Endothelial cell of umbilical vein (primary cell): ENCODE results near the gene TCN2. TPM values are rescaled to one million over a fixed set of nuclear protein-coding genes. Genes with fewer than 3 reads are reported as not detected.
"Not testable (repeated sequence)": the region's sequence is repeated elsewhere in the genome, so short reads cannot be mapped to it uniquely, and the experiment has no call there.

Experiments
- BruUV-seq: library from RNA; stranded (reverse); fragments of 400-500 nt; replicated peaks from 2 replicates; lab custom pipeline; 2021; lab: Mats Ljungman, UMichigan
- CTCF ChIA-PET: fragments of 300-600, 350-600 bp; sonication (Branson Sonifier 250); formaldehyde crosslinking; loops from one replicate; lab custom pipeline; 2021; ENCODE audit warnings: antibody characterized with exemption, inconsistent platforms; lab: Charles Lee
- POLR2A ChIA-PET: fragments of 300-600, 350-600 bp; sonication (Branson Sonifier 250); formaldehyde crosslinking; loops from one replicate; lab custom pipeline; 2021; ENCODE audit warnings: antibody characterized with exemption, inconsistent platforms; lab: Charles Lee
- DNase-seq: peaks from one replicate; pipeline ENCODE4 v3.0.0-alpha.2; 2011; ENCODE audit warnings: low read depth, low spot score
- FAIRE-seq: peaks from 2 replicates; lab custom pipeline; 2011; peaks lifted over from hg19 to GRCh38; lab: Jason Lieb, UNC
- H2AFZ ChIP-seq: 2 replicates; pipeline ENCODE4 v1.6.0; 2012; ENCODE audit warnings: low read depth, low read length, control low read depth, inconsistent platforms
- H3K27ac ChIP-seq: 2 replicates; pipeline ENCODE4 v1.5.1; 2011; ENCODE audit warnings: low read depth, mild to moderate bottlenecking, control low read depth, low read length, moderate library complexity; ENCODE audit not compliant: insufficient read depth
- H3K27me3 ChIP-seq, 2 experiments: 2 replicates each; pipeline versions ENCODE4 v1.6.0 to v1.6.1; 2011; ENCODE audit warnings: low read length in 2 of 2, mixed read lengths in 1 of 2; ENCODE audit not compliant: control insufficient read depth in 2 of 2, insufficient read depth in 2 of 2
- H3K36me3 ChIP-seq, 2 experiments: 2 replicates in 1 of 2; 3 replicates in 1 of 2; pipeline ENCODE4 v1.5.1; 2011; ENCODE audit warnings: low read length in 2 of 2, mild to moderate bottlenecking in 1 of 2, moderate library complexity in 1 of 2; ENCODE audit not compliant: control insufficient read depth in 2 of 2, insufficient read depth in 2 of 2; ENCODE audit errors: extremely low read depth in 1 of 2
- H3K4me1 ChIP-seq: 3 replicates; pipeline ENCODE4 v1.5.1; 2011; ENCODE audit warnings: mild to moderate bottlenecking, low read length; ENCODE audit not compliant: control insufficient read depth, insufficient read depth; ENCODE audit errors: extremely low read depth
- H3K4me2 ChIP-seq: 2 replicates; pipeline ENCODE4 v1.6.1; 2011; ENCODE audit warnings: low read length, control low read depth, mixed read lengths; ENCODE audit not compliant: insufficient read depth
- H3K4me3 ChIP-seq, 3 experiments: fragments of 200-600 bp in 1 of 3; sonication (generic), shearing (Covaris generic) in 1 of 3; replicated peaks in 1 of 3; 2 replicates each; pipeline ENCODE4 v1.5.1; 2011 to 2016; ENCODE audit warnings: control low read depth in 3 of 3, low read length in 3 of 3, mild to moderate bottlenecking in 2 of 3, inconsistent platforms in 1 of 3, low read depth in 1 of 3, moderate library complexity in 1 of 3; ENCODE audit not compliant: insufficient read depth in 1 of 3
- H3K79me2 ChIP-seq: 2 replicates; pipeline ENCODE4 v1.6.0; 2012; ENCODE audit warnings: low read length, inconsistent platforms; ENCODE audit not compliant: control insufficient read depth, insufficient read depth
- H3K9ac ChIP-seq: replicated peaks from 2 replicates; pipeline ENCODE3; 2011; ENCODE audit warnings: low read length, control low read depth; ENCODE audit not compliant: insufficient read depth; ENCODE audit errors: extremely low read depth
- H3K9me1 ChIP-seq: replicated peaks from 3 replicates; pipeline ENCODE4 v1.6.0; 2011; ENCODE audit warnings: mild to moderate bottlenecking, low read length; ENCODE audit not compliant: control insufficient read depth, insufficient read depth; ENCODE audit errors: extremely low read depth
- H3K9me3 ChIP-seq: replicated peaks from 2 replicates; pipeline ENCODE4 v1.5.1; 2012; ENCODE audit warnings: low read length, inconsistent platforms; ENCODE audit not compliant: control insufficient read depth, insufficient read depth
- H4K20me1 ChIP-seq: replicated peaks from 2 replicates; pipeline ENCODE3; 2011; ENCODE audit warnings: mild to moderate bottlenecking, low read length; ENCODE audit not compliant: control insufficient read depth, insufficient read depth; ENCODE audit errors: extremely low read depth
- EZH2 ChIP-seq: IDR thresholded peaks from 2 replicates; pipeline ENCODE4 v1.6.1; 2012; ENCODE audit warnings: borderline replicate concordance, low read depth, mild to moderate bottlenecking, moderate library complexity, low read length, inconsistent platforms; ENCODE audit not compliant: severe bottlenecking
- FOS ChIP-seq: IDR thresholded peaks from 2 replicates; pipeline ENCODE4 v1.6.1; 2011; ENCODE audit warnings: mild to moderate bottlenecking, low read length, moderate library complexity, borderline replicate concordance; ENCODE audit not compliant: insufficient read depth
- GATA2 ChIP-seq: IDR thresholded peaks from 2 replicates; pipeline ENCODE4 v1.7.0; 2011; ENCODE audit warnings: low read depth, mild to moderate bottlenecking, moderate library complexity, mixed read lengths, low read length; ENCODE audit not compliant: insufficient read length, insufficient read depth
- JUN ChIP-seq: IDR thresholded peaks from 2 replicates; pipeline ENCODE4 v1.6.1; 2011; ENCODE audit warnings: borderline replicate concordance, low read depth; ENCODE audit not compliant: insufficient read length, insufficient read depth
- MAX ChIP-seq: IDR thresholded peaks from 2 replicates; pipeline ENCODE4 v1.6.1; 2011; ENCODE audit not compliant: insufficient read depth, insufficient read length
- MYC ChIP-seq: IDR thresholded peaks from one replicate; pipeline ENCODE4 v1.6.1; 2011; ENCODE audit warnings: mild to moderate bottlenecking, low read depth, low read length
- POLR2A ChIP-seq: IDR thresholded peaks from 2 replicates; pipeline ENCODE4 v1.6.1; 2012; ENCODE audit warnings: low read depth, mild to moderate bottlenecking, control low read depth, low read length
- POLR2AphosphoS5 ChIP-seq: IDR thresholded peaks from 2 replicates; pipeline ENCODE4 v1.6.1; 2012; ENCODE audit warnings: low read depth, mild to moderate bottlenecking, control low read depth, low read length, moderate library complexity; ENCODE audit not compliant: insufficient read depth
- dilution Hi-C: fragments of 300-500 bp; cut with MboI; formaldehyde crosslinking; loops from one replicate; pipeline ENCODE4 v1.15.0; 2019; ENCODE audit warnings: low sequenced_read_pairs; ENCODE audit not compliant: extremely low pct_ligation_motif_present
- intact Hi-C: fragments of 100-400 bp; cut with micrococcal nuclease; formaldehyde crosslinking; loops from one replicate; pipeline ENCODE4 v1.10.0; 2022
- polyA plus RNA-seq, 4 experiments: library from polyadenylated mRNA; depleted of rRNA in 3 of 4; stranded (reverse) in 3 of 4; unstranded in 1 of 4; fragments of >200 nt; gene quantifications; 2 replicates each; pipeline versions ENCODE4 v1.2.1 to v1.2.3, GENCODE V29; 2011 to 2012; ENCODE audit warnings: missing spikeins in 1 of 4
- total RNA-seq: library from RNA; stranded (reverse); gene quantifications from 2 replicates; pipeline ENCODE4 v1.2.3, GENCODE V29; 2021
- TF ChIP-seq, protein P1 (sequence below), 2 donors: IDR thresholded peaks; 1 replicate in 1 of 2; 2 replicates in 1 of 2; pipeline ENCODE4 v1.5.1; 2011; ENCODE audit warnings: low read length in 2 of 2, mild to moderate bottlenecking in 2 of 2, moderate library complexity in 2 of 2, control low read depth in 1 of 2, inconsistent platforms in 1 of 2, low read depth in 1 of 2; ENCODE audit not compliant: insufficient read depth in 1 of 2; ENCODE audit errors: extremely low read depth in 1 of 2

Gene TCN2
- total and polyA plus RNA-seq, 2 donors (not counting 3 experiments of a cell fraction or from before 2014, with no cell fraction given): 80.6 to 188 TPM

- Histone ChIP-seq H3K9ac (no peak overlapping the region), H3K27ac (no peak overlapping the region), H4K20me1 (no peaks in the 10 kb centered on the region), H3K79me2 (no peaks in the 10 kb centered on the region), H3K4me1 (no peaks in the 10 kb centered on the region), H3K36me3 (peaks cover 0 to 43% of the 10 kb centered on the region in 2 experiments), H3K4me3 (no peak overlapping the region), H3K27me3 (no peaks in the 10 kb centered on the region), H3K4me2 (no peak overlapping the region), H3K9me1 (no peaks in the 10 kb centered on the region), H3K9me3 (no peaks in the 10 kb centered on the region), H2AFZ (no peak overlapping the region)
- ChIA-PET CTCF (interaction anchor here (1.3 to 1.7 kb wide), 2 partner anchors 12 to 137 kb away, joined by 3 to 5 read pairs; no protein-coding TSS in a partner anchor), POLR2A (no interaction called here)
- intact Hi-C loops: no loop called here
- no TSS peak for BruUV-seq
- no peak for TF ChIP-seq MYC
- no peak for TF ChIP-seq FOS
- TF ChIP-seq, protein P1, sequence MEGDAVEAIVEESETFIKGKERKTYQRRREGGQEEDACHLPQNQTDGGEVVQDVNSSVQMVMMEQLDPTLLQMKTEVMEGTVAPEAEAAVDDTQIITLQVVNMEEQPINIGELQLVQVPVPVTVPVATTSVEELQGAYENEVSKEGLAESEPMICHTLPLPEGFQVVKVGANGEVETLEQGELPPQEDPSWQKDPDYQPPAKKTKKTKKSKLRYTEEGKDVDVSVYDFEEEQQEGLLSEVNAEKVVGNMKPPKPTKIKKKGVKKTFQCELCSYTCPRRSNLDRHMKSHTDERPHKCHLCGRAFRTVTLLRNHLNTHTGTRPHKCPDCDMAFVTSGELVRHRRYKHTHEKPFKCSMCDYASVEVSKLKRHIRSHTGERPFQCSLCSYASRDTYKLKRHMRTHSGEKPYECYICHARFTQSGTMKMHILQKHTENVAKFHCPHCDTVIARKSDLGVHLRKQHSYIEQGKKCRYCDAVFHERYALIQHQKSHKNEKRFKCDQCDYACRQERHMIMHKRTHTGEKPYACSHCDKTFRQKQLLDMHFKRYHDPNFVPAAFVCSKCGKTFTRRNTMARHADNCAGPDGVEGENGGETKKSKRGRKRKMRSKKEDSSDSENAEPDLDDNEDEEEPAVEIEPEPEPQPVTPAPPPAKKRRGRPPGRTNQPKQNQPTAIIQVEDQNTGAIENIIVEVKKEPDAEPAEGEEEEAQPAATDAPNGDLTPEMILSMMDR (IDR thresholded peaks at IDR 0.05; ENCODE audit: extremely low read depth in 1 of 2, insufficient read depth in 1 of 2, low read depth in 1 of 2, low read length in 2 of 2): no peak
- TF ChIP-seq JUN: no peak
- no peak for TF ChIP-seq POLR2A
- no peak for TF ChIP-seq POLR2AphosphoS5
- no peak for TF ChIP-seq EZH2
- no peak for TF ChIP-seq MAX
- TF ChIP-seq GATA2: no peak
- dilution Hi-C loops: no loop called here
- FAIRE-seq (no peak), DNase-seq (no peak)
These were observed 10.8 kb downstream of the TCN2 start for GRCh38 chr22:30617819-30618218.

- H3K9ac ChIP-seq, H3K27ac ChIP-seq, dilution Hi-C loops, BruUV-seq, POLR2A ChIA-PET, H2AFZ ChIP-seq, H3K9me1 ChIP-seq, FAIRE-seq, H3K4me2 ChIP-seq, H4K20me1 ChIP-seq, H3K9me3 ChIP-seq, intact Hi-C loops, H3K27me3 ChIP-seq, H3K4me3 ChIP-seq, H3K79me2 ChIP-seq, DNase-seq, H3K4me1 ChIP-seq: not testable (repeated sequence)
- H3K36me3 ChIP-seq: peaks cover 0 to 34% of the 10 kb centered on the region in 2 experiments
- CTCF ChIA-PET: interaction anchor here (0.8 to 3.0 kb wide), 2 partner anchors 9 to 15 kb away, joined by 3 to 17 read pairs; partner anchors contain the start of gene SLC35E4
These were observed 12.9 kb downstream of the TCN2 start for GRCh38 chr22:30619909-30620308.
